GM19193 (cell line): ENCODE data around the gene TAAR2.

Source experiments
- POLR2A ChIP-seq: IDR thresholded peaks from 4 replicates; pipeline ENCODE4 v1.6.1; 2011; ENCODE audit not compliant: insufficient read depth, insufficient read length; ENCODE audit errors: extremely low read depth

Gene TAAR2

DNA sequence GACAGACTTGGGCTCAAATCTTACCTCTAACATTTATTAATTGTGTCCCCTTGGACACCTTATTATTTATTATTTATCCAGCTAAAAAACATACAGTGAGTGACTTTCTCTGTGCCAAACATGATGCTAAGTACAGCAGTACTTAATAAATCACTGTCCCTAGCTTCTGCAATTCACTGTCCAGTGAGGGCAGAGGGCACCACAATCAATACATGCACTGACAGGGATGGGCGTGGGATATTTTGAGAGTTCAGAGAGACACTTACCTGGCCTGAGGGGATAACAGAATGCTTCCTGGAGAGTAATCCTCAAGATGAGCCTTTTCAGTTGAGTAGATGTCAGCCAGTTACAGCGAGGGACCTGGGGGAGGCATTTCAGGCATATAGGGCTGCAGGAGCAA, 9.3 kb upstream of the TAAR2 start:
- TF ChIP-seq POLR2A: no peak

DNA sequence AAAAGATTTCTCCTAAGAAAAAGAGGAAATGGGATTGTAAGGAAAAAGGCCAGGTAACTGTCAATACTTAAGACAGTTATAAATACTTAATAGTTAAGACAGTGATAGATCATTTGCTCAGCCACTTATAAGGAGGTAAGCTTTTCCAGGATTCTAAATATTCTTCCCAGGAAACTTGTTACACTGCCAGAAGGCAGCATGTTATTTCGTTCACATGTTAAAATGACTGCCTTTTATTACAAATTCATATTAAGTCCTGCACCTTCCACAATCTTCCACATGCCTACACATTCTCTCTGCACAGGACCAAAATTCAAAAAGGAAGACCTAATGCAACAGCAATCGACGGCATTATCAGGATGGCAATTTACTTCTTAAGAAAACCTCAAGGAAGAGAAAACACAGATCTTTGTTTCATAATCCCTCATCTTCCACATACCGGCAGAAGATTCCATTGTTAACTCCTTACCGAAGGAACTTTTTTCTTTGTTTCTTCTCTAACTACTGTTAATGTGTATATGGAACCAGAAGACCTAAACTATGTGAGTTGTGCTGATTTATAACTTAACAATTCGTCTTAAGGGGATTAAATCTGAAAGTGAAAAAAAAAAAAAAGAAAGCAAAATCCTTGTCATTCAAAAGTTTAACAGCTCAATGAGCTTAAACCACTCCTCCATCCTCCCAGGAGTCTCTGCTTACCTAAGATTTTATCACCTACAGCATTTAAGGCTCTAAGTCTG, 799 bp downstream of the TAAR2 start:
- TF ChIP-seq POLR2A: no peak

DNA sequence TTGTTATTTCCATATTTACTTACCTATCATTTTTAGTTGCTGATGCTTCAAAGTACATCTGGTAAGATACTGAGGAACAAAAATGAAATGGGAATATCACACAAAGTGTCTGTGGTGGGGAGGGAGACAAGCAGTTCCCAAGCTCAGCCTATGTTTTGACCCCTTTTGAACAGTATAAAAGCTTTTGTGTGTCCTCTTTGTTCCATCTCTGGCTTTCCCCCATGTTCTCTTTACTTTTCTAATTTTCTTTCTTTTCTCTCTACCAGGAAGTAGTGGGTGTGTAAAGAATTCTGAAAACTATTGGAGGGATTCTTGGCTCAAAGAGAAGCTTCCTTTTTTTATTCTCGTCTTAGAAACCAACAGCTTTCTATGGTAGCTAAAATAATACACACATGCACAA, 7.4 kb downstream of the TAAR2 start:
- no peak for TF ChIP-seq POLR2A

DNA sequence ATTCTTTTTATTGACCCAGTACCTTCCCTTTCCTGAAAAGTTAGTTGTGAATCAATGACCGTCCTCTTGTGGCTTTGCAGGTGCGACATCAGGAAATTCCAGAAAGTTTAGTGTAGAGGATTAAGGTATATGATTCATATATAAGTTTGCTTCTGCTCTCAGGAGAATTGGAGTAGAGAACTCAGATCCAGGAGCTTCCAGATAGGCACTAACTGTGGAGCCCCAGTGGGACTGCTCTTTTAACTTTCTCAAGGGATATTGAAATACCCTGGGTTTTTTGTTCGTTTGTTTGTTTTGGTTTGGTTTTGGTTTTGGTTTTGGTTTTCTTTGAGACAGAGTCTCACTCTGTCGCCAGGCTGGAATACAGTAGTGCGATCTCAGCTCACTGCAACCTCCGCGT, 9.5 kb downstream of the TAAR2 start:
- TF ChIP-seq POLR2A: no peak

DNA sequence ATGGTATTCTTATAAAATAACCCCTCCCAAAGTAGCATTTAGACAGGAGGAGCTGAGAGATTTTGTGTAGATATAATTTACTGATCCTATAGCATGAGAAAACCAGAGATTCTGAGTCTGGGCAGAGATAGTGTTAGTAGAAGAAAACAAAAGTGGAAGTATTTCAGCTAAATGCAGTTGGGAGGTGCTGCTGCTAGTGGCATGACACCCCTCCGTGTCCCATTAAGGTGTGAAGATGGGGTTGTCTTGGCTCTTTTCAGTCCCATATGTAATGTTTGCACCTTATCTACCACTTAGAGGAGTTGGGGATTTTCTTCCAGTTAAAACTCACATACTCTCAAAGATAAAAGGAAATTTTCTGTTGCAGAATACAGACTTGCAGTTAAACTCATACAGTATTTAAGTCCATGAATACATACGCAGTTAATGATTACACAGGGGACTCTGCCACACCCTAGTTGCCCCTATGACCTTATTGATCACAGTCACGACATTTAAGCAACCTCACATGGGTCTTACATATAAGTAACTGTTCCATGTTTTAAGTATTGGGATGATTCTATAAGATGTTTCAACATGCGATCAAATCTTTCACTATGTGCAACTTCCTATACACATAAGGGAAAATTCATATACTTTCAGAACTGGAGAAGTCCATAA, 11.5 kb downstream of the TAAR2 start:
- TF ChIP-seq POLR2A: no peak

DNA sequence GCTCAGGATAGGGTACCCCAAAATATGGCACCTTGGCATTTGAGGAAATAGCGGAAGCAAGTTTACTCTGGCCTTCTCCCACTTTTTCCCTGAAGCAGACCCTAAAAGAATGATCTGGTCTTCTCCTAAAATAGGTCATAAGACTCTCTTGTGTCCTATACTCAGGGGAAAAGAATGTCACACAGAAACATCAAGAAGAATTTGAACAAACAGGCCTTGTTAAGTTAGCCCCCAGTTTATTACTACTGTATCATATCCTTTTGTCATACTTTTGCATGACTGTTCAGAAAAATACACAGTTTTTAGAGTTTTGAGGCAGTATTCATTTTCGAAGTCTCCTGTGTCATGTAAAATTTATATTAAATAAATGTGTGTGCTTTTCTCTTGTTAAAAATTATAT, 12.5 kb downstream of the TAAR2 start:
- no peak for TF ChIP-seq POLR2A

DNA sequence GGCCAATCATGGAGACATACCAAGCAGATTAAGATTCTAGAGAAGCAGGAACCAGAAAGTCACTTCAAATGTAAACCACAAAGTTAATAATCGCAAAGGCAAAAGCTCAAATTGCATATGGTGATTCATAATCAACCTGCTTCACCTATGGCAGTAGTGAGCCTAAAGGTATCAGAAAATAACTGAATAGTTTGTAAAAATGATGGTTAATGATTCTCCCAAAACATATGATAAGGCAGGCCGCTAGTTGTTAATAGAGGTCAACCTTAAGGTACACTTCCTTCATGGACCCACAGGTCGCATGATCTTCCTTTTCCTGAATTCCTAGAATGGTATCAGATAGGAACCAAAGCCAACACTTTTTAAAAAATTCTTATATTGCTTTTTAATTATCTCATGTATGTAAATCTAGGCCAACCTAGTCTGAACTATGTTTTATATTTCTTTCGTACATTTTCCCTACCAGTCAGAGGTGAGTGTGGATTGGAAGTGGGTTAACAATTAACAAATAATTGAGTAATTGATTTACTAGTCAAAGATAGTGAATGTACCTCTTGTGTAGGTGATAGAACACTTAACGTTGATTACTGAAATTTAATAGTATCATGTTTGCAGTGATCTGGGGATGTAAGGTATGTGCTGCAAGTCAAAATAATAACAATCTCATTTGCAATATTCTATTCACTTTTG, 16.4 kb downstream of the TAAR2 start:
- no peak for TF ChIP-seq POLR2A

DNA sequence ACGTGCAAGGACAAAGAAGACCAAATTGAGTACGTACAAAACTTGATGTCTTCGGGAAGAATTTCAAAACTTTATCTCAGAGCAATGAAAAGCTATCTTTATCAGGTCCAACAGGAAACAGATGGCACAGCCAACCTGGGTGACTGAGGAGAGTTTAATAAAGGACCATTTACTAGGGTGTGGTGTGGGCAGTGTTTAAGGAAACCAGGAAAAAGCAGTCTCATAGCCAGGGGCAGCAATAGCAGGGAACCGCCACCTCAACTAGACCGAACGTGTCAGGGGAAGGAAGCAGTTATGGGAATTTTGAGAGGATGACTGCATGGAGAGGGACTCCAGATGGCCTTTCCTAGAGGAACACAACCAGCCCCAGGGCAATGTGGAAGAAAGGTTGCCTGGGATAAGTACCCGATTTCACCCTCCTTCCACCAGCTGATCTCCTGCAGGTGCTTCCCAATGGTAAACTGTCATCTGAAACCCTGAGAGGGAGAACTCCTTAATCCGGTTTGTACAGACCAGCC, 19.4 kb downstream of the TAAR2 start:
- no peak for TF ChIP-seq POLR2A

DNA sequence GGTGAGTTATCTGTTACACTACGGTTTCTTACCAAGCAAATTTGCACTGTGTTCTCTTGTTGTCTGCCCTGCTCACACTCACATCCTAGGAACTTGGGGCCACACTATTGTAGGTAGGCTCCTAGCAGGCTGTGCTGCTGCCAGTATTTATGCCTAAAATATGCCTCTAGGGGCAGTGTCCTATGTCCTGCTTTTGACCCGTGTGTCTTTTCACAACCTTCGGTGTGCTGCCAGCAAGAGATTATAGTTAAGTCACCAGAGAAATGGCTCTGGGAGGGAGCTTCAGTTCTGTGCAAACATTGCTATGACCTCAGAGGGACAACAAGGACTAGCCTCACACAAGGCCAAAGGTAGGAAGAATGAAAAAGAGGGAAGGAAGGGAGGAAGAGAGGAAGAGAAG, 25.6 kb downstream of the TAAR2 start:
- no peak for TF ChIP-seq POLR2A

DNA sequence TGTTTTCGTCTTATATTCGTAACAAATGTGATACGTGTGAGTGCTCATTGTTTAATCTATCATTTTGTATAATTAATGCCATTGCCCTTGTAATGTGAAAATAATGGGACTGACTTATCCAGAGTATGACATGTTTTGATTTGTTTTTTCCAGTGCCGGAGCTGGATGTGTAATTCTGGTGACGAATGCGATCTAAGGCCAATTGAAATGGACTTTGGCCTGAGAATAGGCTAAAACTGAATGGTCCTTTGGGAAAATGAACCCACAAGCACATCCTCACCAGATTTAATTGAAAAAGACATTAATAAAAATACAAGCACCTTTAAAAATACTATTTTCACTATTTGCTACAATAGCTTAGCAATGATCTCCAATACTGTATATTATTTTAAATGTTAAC, 27.9 kb downstream of the TAAR2 start:
- TF ChIP-seq POLR2A: no peak

DNA sequence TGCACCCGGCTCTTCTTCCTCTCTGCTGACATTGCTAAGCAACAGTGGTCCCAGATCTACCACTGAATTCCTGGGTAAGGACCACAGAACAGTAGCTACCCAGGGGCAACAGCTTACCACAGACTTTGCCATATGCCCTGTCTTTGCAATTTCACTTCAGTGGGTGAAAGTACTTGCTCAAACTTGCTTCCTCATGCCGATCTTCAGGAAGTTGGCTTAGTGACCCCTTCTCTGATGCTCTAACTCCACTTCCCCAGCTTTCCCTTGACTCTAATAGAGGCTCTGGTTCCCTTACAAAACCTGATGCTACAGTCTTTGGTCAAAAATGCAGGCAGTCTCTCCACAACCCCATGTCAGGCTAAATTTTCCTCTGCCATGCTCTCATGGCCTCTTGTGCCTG, 31.2 kb downstream of the TAAR2 start:
- no peak for TF ChIP-seq POLR2A

DNA sequence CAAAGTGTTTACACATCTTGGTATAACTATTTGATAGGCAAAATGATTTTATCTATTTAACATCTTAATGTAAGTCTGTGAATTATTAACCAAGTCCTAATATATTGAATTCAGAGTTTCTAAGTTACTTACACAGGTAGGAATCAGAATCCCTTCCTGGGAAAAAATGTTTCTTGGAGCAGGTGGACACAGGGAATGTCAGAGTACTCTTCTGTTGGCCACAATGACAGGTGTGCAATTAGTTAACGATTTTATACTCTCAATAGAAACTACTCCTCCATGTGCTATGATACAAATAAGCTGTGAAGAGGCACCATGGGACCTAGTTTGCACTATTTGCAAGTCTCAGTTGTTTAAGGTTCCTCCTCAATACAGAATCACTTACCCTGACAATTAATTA, 33.7 kb downstream of the TAAR2 start:
- TF ChIP-seq POLR2A: no peak

DNA sequence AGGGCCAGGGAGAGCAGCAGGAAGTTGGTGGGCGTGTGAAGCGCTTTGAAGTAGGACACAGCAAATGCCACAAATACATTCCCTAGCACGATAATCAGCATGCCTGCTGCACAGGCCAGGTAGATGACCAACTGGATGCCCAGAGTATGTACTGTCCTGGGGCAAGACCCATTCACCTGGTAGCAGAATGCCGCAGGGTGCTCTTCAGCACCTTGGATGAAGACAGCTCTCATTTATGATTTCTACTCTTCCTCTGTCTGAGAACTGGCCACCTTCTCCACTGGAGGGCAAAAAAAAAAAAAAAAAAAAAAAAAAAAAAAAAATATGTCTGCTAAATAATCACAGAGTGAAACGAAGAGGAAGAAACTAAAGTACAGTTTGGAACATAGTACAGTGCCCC, 34.6 kb downstream of the TAAR2 start, which contains the start of gene TAAR5:
TSS of gene TAAR5 (minus strand) at position 288 of the 400 bp plus-strand sequence. CDS start at position 233, 55 bp downstream.
- TF ChIP-seq POLR2A: no peak

DNA sequence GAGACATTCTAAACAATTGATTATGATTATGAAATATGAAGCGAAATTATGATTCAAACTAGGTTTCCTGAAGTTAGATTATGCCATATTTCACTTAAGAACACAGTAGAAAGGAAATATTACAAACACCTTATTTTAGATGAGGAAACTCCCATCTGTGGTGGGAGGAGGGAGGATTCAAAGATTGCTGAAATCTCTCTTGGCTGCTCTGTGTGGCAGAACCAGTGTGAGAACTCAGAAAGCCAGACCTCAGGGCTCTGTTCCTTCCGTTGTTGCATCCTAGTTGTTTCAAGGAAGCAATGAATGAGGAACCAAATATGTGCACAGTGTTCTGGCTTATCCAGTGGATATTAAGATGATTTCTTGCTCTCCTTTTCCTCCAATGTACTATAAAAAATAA, 36.7 kb downstream of the TAAR2 start:
- TF ChIP-seq POLR2A: no peak

DNA sequence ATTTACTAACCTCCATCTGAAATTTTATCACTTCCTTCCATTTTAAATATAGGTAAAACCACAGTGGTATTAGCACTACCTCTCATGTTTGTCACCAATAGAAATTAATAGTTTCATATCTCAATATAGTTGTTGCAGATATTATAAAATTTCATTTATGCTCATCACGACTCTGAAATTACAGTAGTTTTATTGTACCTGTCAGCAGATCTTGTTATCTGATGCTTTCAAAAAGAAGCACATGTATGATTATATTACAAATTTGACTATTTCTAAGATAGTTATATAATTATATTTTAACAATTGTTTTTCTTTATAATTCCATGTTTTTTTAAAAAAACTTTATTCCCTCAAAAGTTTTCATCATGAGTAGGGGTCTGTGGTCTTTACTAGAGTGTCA, 39.4 kb downstream of the TAAR2 start:
- TF ChIP-seq POLR2A: no peak

DNA sequence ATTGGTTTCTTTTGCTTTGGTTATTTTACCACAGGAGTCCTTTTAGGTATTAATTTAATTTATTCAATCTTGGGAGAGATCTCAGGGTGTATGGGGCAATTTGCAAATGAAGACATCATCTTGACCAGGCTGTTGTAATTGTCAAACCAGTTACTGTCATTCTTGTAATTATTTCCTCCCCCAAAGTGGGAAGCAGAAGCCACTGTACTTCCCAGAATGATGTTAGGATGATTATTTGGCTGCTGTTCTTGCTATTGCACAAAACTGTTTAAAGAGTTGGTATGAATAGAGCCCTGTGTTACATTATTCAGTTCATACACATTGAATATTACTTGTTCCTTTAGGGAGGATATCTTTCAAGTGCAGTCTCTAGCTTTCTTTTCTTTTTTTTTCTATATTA, 52.3 kb downstream of the TAAR2 start:
- no peak for TF ChIP-seq POLR2A

DNA sequence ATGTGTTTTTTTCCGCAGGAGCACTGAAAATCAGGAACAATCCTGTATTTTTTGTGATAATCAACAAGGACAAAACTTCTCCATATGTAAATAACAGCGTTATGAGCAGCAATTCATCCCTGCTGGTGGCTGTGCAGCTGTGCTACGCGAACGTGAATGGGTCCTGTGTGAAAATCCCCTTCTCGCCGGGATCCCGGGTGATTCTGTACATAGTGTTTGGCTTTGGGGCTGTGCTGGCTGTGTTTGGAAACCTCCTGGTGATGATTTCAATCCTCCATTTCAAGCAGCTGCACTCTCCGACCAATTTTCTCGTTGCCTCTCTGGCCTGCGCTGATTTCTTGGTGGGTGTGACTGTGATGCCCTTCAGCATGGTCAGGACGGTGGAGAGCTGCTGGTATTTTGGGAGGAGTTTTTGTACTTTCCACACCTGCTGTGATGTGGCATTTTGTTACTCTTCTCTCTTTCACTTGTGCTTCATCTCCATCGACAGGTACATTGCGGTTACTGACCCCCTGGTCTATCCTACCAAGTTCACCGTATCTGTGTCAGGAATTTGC, 53.8 kb downstream of the TAAR2 start, which contains the start of gene TAAR6:
TSS of gene TAAR6 (plus strand) at position 102 of the 557 bp plus-strand sequence. CDS start at position 102, 0 bp downstream.
- TF ChIP-seq POLR2A: no peak
